H9 (cell line): ENCODE data around the gene BTG4. TPM values are rescaled to one million over a fixed set of nuclear protein-coding genes. Genes with fewer than 3 reads are reported as not detected.

Experiments used
- DNase-seq: peaks from one replicate; pipeline ENCODE4 v3.0.0-alpha.2; 2017
- H2AFZ ChIP-seq: one replicate; pipeline ENCODE4 v1.6.1; 2013; ENCODE audit warnings: mild to moderate bottlenecking, low read length, control low read depth, moderate library complexity
- H2AK5ac ChIP-seq: 2 replicates; pipeline ENCODE4 v1.6.1; 2013; ENCODE audit warnings: low read length, control low read depth, mixed read lengths; ENCODE audit not compliant: insufficient read length
- H2BK120ac ChIP-seq: one replicate; pipeline ENCODE4 v1.6.1; 2013; ENCODE audit warnings: low read depth, mild to moderate bottlenecking, low read length, control low read depth, inconsistent platforms; ENCODE audit not compliant: poor library complexity, severe bottlenecking
- H2BK12ac ChIP-seq: 2 replicates; pipeline ENCODE4 v1.6.1; 2013; ENCODE audit warnings: low read length, control low read depth, mixed read lengths, low read depth; ENCODE audit not compliant: insufficient read length
- H2BK15ac ChIP-seq: 2 replicates; pipeline ENCODE4 v1.6.1; 2013; ENCODE audit warnings: low read depth, low read length, control low read depth
- H2BK20ac ChIP-seq: one replicate; pipeline ENCODE4 v1.6.1; 2013; ENCODE audit warnings: low read depth, mild to moderate bottlenecking, low read length, control low read depth, inconsistent platforms; ENCODE audit not compliant: poor library complexity, severe bottlenecking
- H2BK5ac ChIP-seq: 2 replicates; pipeline ENCODE4 v1.6.1; 2013; ENCODE audit warnings: low read length, control low read depth, mixed read lengths; ENCODE audit not compliant: insufficient read length
- H3K14ac ChIP-seq: 2 replicates; pipeline ENCODE4 v1.6.1; 2013; ENCODE audit warnings: low read length, control low read depth; ENCODE audit not compliant: insufficient read depth
- H3K18ac ChIP-seq: 2 replicates; pipeline ENCODE4 v1.6.1; 2013; ENCODE audit warnings: low read depth, mild to moderate bottlenecking, mixed read lengths, low read length, control low read depth; ENCODE audit not compliant: insufficient read length
- H3K23ac ChIP-seq: 2 replicates; pipeline ENCODE4 v1.6.1; 2013; ENCODE audit warnings: low read length, control low read depth, mixed read lengths, low read depth; ENCODE audit not compliant: insufficient read length
- H3K23me2 ChIP-seq: 2 replicates; pipeline ENCODE4 v1.6.1; 2013; ENCODE audit warnings: low read depth, mild to moderate bottlenecking, mixed read lengths, low read length, control low read depth; ENCODE audit not compliant: insufficient read length, poor library complexity, severe bottlenecking
- H3K27ac ChIP-seq: 2 replicates; pipeline ENCODE4 v1.5.1; 2013; ENCODE audit warnings: low read length, control low read depth, mixed read lengths, low read depth; ENCODE audit not compliant: insufficient read length
- H3K27me3 ChIP-seq: 2 replicates; pipeline ENCODE4 v1.6.1; 2013; ENCODE audit warnings: low read length, control low read depth, inconsistent platforms; ENCODE audit not compliant: insufficient read depth
- H3K4ac ChIP-seq: 2 replicates; pipeline ENCODE4 v1.6.1; 2013; ENCODE audit warnings: low read depth, mild to moderate bottlenecking, control low read depth, inconsistent platforms, low read length, moderate library complexity
- H3K4me1 ChIP-seq: 2 replicates; pipeline ENCODE4 v1.6.1; 2013; ENCODE audit warnings: low read length, control low read depth, inconsistent platforms; ENCODE audit not compliant: insufficient read depth
- H3K4me2 ChIP-seq: 2 replicates; pipeline ENCODE4 v1.6.1; 2013; ENCODE audit warnings: low read length, control low read depth, mixed read lengths; ENCODE audit not compliant: insufficient read length, insufficient read depth
- H3K56ac ChIP-seq: 2 replicates; pipeline ENCODE4 v1.6.1; 2013; ENCODE audit warnings: low read depth, mild to moderate bottlenecking, mixed read lengths, low read length, control low read depth; ENCODE audit not compliant: insufficient read length
- H3K79me1 ChIP-seq: 2 replicates; pipeline ENCODE4 v1.6.1; 2013; ENCODE audit warnings: low read depth, mild to moderate bottlenecking, moderate library complexity, low read length, control low read depth, inconsistent platforms; ENCODE audit not compliant: insufficient read depth, poor library complexity, severe bottlenecking
- H3K79me2 ChIP-seq: 2 replicates; pipeline ENCODE4 v1.6.1; 2013; ENCODE audit warnings: low read length, control low read depth, inconsistent platforms; ENCODE audit not compliant: insufficient read depth
- H3K9ac ChIP-seq: 2 replicates; pipeline ENCODE4 v1.6.1; 2013; ENCODE audit warnings: low read length, control low read depth, mixed read lengths; ENCODE audit not compliant: insufficient read length; ENCODE audit errors: extremely low read depth
- H3K9me3 ChIP-seq: one replicate; pipeline ENCODE4 v1.6.1; 2013; ENCODE audit warnings: low read depth, low read length, inconsistent platforms; ENCODE audit not compliant: control insufficient read depth
- H3T11ph ChIP-seq: one replicate; pipeline ENCODE4 v1.6.1; 2013; ENCODE audit warnings: mild to moderate bottlenecking, low read length, control low read depth, inconsistent platforms
- H4K20me1 ChIP-seq: one replicate; pipeline ENCODE4 v1.6.1; 2013; ENCODE audit not compliant: control insufficient read depth, insufficient read length, insufficient read depth
- H4K5ac ChIP-seq: 2 replicates; pipeline ENCODE4 v1.6.1; 2013; ENCODE audit warnings: low read depth, mild to moderate bottlenecking, mixed read lengths, low read length, control low read depth; ENCODE audit not compliant: insufficient read length
- H4K8ac ChIP-seq: replicated peaks from 2 replicates; pipeline ENCODE4 v1.6.1; 2013; ENCODE audit warnings: low read length, control low read depth, mixed read lengths, low read depth; ENCODE audit not compliant: insufficient read length
- H4K91ac ChIP-seq: 2 replicates; pipeline ENCODE4 v1.6.1; 2013; ENCODE audit warnings: low read depth, mild to moderate bottlenecking, moderate library complexity, mixed read lengths, low read length, control low read depth; ENCODE audit not compliant: insufficient read length
- H3K27ac Mint-ChIP-seq, 3 experiments: 2 replicates in 2 of 3; 3 replicates in 1 of 3; pipeline ENCODE4 v1.8.0; 2020 to 2021; ENCODE audit warnings: mixed read lengths in 3 of 3, mild to moderate bottlenecking in 1 of 3, moderate library complexity in 1 of 3
- H3K27me3 Mint-ChIP-seq: 2 replicates; pipeline ENCODE4 v1.8.0; 2021; ENCODE audit warnings: low read depth, mild to moderate bottlenecking, moderate library complexity, mixed read lengths
- H3K36me3 Mint-ChIP-seq, 3 experiments: 2 replicates in 2 of 3; 3 replicates in 1 of 3; pipeline ENCODE4 v1.8.0; 2020 to 2021; ENCODE audit warnings: low read depth in 3 of 3, mixed read lengths in 3 of 3; ENCODE audit not compliant: insufficient read depth in 1 of 3
- H3K4me1 Mint-ChIP-seq, 2 experiments: 2 replicates each; pipeline ENCODE4 v1.8.0; 2020; ENCODE audit warnings: mixed read lengths in 2 of 2
- H3K4me3 Mint-ChIP-seq, 2 experiments: 2 replicates in 1 of 2; 3 replicates in 1 of 2; pipeline ENCODE4 v1.8.0; 2020 to 2021; ENCODE audit warnings: mild to moderate bottlenecking in 2 of 2, mixed read lengths in 2 of 2, moderate library complexity in 1 of 2
- H3K9me3 Mint-ChIP-seq, 2 experiments: 2 replicates in 1 of 2; 3 replicates in 1 of 2; pipeline ENCODE4 v1.8.0; 2020; ENCODE audit warnings: mild to moderate bottlenecking in 2 of 2, mixed read lengths in 2 of 2, moderate library complexity in 1 of 2
- WGBS: extraction: QIAGEN DNeasy Blood & Tissue Kit; methylation state at CpG from one replicate; pipeline ENCODE4 v1.1.7; 2013; ENCODE audit warnings: missing lambda C conversion rate, low lambda C conversion rate, mixed read lengths; ENCODE audit not compliant: insufficient read length; ENCODE audit errors: extremely low coverage; 5-methylcytosine and 5-hydroxymethylcytosine counted together
- total RNA-seq: library from RNA; stranded (reverse); gene quantifications from 2 replicates; pipeline ENCODE4 v1.2.1, GENCODE V29; 2021
- TF ChIP-seq, protein P1 (sequence below): fragments of 200-600 bp; sonication (generic); conservative IDR thresholded peaks from 3 replicates; pipeline ENCODE4 v1.8.0; 2021; ENCODE audit warnings: antibody characterized with exemption, mild to moderate bottlenecking

The BTG4 gene
- total RNA-seq, 1 experiment from 2014 or later = not detected

DNA sequence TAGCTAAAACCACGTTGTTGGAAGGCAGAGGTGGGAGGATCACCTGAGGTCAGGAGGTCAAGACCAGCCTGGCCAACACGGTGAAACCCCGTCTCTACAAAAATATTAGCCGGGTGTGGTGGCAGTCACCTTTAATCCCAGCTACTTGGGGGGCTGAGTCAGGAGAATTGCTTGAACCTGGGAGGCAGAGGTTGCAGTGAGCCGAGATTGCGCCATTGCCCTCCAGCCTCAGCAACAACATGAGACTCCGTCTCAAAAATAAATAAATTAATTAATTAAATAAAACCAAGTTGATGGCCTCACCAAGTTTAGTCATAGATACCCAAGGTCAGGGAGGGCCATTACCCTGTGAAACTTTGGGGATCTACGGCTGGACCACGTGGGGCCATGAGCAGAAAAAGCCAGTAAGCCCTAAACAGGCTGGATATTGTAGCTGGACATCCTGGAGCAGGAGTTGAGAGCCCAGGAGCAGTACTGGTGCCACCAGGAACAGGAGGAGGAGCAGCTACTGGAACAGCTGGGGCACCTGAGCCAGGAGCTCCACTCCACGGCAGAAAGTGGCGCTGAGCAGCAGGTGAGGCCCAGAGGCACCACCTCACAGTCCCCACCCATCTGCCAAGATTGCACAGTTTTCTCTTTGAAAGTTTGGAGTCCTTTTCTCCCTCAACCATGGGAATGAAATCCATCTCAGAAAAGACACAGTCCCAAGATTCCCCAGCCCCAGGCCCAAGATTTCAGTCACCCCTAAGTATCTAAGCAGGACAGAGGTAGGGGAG, 50.5 kb downstream of the BTG4 start:
- WGBS = no CpG with 5 or more reads among the region's 11 CpGs
- Histone ChIP-seq H3K14ac (no peak overlapping the region), H3K27ac (no peak overlapping the region), H3K4me1 (no peaks in the 10 kb centered on the region), H3K23me2 (no peaks in the 10 kb centered on the region), H3K79me2 (no peaks in the 10 kb centered on the region), H2BK12ac (no peak overlapping the region), H4K20me1 (no peaks in the 10 kb centered on the region), H3K9me3 (no peaks in the 10 kb centered on the region), H4K5ac (no peak overlapping the region), H3K4ac (no peak overlapping the region), H4K91ac (no peak overlapping the region), H3K18ac (peak overlapping the region; percentile 16), H3T11ph (no peak overlapping the region), H3K27me3 (no peaks in the 10 kb centered on the region), H2BK15ac (no peak overlapping the region), H3K79me1 (no peaks in the 10 kb centered on the region), H2AK5ac (no peak overlapping the region), H3K56ac (no peak overlapping the region), H2BK5ac (no peak overlapping the region), H3K4me2 (no peak overlapping the region), H2BK120ac (no peak overlapping the region), H3K23ac (no peak overlapping the region), H3K9ac (no peak overlapping the region), H2BK20ac (no peak overlapping the region), H2AFZ (no peak overlapping the region), H4K8ac (no peak overlapping the region)
- Mint-ChIP-seq H3K27me3 (peaks cover 18% of the 10 kb centered on the region), H3K9me3 (no peaks in the 10 kb centered on the region), H3K4me3 (no peak overlapping the region), H3K36me3 (no peaks in the 10 kb centered on the region), H3K4me1 (0 out of 4 replicates have a peak, but pooled peaks cover 2% of the 10 kb centered on the region in 2 experiments), H3K27ac (no peak overlapping the region)
- no peak for DNase-seq
- TF ChIP-seq, protein P1, sequence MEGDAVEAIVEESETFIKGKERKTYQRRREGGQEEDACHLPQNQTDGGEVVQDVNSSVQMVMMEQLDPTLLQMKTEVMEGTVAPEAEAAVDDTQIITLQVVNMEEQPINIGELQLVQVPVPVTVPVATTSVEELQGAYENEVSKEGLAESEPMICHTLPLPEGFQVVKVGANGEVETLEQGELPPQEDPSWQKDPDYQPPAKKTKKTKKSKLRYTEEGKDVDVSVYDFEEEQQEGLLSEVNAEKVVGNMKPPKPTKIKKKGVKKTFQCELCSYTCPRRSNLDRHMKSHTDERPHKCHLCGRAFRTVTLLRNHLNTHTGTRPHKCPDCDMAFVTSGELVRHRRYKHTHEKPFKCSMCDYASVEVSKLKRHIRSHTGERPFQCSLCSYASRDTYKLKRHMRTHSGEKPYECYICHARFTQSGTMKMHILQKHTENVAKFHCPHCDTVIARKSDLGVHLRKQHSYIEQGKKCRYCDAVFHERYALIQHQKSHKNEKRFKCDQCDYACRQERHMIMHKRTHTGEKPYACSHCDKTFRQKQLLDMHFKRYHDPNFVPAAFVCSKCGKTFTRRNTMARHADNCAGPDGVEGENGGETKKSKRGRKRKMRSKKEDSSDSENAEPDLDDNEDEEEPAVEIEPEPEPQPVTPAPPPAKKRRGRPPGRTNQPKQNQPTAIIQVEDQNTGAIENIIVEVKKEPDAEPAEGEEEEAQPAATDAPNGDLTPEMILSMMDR = no peak
